Daoy (cell line): Measurements from ENCODE around the gene MGMT. TPM values are rescaled to one million over a fixed set of nuclear protein-coding genes. Genes with fewer than 3 reads are reported as not detected.

ENCODE experiments used
- DNase-seq: peaks from one replicate; pipeline ENCODE4 v3.0.0-alpha.2; 2015; ENCODE audit warnings: low read depth
- total RNA-seq: library from RNA; depleted of rRNA; stranded (reverse); fragments of >200 nt; shearing (Covaris generic); gene quantifications from 2 replicates; pipeline ENCODE4 v1.2.3, GENCODE V29; 2014

MGMT gene
- total RNA-seq, 1 experiment from 2014 or later, result 14.9 TPM

DNA sequence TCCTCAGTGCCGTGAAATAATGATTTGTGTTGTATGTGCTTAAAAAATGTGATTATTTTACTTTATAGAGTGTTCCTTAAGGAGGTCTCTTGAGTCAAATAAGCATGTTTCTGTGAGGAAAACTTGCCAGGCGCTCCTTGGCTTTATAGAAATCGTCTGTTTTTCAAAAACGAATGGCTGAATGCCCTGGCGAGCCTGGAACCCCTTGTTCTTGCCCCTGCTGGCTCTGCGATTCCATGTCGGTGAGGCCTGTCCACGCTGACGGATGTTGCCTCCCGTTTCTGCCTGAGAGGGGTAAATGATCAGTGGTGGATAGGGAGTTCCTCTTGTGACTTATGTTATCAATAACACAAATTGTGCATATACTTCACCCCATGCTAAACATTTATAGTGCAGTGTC, 75.5 kb downstream of the MGMT start:
- DNase-seq, result no peak

DNA sequence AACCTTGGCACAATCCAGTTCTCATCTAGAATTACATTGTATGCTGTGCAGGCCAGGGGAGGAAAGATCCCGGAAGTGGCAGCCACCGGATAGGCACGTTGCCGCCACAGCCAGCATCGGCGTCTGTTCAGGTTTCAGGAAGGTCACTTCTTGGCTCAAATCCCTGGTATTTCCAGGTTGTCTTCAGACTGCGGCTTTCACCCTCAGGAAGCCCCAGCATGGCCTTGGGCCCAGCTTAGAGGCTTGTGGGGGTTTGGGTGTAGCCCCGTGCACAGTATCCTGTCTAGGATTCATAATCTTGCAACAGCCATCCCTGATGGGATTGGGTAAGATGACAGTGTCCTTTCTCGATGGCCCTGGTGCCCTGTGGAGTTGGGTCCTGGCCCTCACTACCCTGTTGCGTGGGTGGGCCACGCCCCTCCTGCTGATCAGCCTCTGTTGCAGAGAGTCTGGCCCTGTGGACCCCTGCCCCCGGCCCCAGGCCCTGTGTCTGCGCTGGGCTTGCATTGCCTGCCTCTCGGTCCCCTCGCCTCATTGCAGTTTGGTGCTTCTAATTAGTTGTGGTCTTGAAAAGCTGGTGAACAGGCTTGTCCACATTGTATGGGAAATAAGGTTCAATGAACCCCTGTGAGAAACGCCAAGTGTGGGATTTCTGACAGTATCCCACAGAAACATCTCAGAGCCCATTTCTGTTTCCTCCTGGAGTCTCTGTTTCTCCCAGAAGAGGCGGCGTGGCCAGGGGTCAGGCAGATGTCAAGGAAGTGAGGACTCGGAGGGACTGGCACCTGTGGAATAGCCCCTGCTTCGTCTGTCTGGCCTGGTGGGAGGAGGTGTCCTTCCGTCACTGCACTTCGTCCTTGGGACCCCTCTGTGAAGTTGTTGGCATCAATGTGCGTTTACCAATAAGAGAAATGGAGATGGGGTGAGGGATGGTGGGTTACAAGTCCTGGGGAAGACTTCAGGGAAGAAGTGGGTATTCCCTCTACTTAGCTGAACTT, 77.5 kb downstream of the MGMT start:
- peak; percentile 40 for DNase-seq

DNA sequence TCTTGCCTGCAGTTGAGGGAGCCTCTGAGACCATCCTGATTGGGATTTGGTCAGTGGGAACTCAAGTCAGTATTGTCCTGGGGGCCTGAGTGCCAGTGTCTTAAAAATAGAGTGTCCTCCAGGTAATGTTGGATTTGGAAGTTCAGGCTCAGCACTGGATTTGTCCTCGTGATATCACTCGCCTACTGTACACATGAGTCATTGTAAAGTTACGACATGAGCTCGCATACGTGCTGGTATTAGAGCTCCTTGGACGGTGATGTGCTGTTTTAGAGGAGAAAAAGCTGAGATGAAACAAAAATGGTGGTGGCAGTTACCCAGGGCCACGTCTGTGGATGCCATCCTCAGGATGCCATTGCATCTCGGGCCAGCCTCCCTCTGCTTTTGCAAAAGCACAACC, 78.2 kb downstream of the MGMT start:
- peak; percentile 59 for DNase-seq

DNA sequence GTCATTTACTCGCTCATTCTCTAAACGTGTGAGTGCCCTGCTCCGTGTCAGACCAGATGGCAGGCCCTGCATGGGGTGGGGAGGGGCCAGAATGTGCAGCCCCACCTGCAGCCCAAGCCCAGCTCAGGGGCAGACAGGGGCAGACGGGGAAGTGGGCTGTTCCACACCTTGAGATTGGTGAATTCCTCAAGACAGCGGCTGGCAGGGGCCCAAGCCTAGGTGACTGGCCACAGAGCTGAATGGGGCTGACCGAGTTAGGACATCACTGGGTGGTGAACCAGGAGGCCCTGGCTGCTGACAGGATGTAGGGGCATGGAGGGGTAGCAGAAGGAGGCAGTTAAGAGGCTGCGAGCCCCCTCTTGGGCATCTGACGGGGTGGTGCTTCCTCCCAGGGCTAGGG, 79.1 kb downstream of the MGMT start:
- DNase-seq, result no peak

DNA sequence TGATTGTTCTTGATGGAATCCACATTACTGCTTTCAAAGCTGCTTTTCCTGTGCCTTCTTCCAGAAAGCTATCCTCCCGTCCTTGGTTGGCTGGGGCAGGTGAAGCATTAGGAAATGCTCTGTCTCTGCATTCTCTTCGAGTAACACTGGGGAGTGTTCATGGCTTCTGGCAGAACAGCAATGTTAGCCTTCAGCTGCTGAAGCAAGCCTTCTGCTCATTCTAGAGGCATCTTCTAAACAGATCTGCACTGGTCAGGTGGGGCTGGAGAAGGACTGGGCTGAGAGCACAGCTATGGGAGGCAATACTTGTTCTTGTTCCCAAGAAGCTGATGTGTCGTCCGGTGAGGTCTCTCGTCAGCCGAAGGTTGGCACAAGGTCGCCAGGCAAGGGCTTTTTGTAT, 80.6 kb downstream of the MGMT start:
- DNase-seq, result no peak

DNA sequence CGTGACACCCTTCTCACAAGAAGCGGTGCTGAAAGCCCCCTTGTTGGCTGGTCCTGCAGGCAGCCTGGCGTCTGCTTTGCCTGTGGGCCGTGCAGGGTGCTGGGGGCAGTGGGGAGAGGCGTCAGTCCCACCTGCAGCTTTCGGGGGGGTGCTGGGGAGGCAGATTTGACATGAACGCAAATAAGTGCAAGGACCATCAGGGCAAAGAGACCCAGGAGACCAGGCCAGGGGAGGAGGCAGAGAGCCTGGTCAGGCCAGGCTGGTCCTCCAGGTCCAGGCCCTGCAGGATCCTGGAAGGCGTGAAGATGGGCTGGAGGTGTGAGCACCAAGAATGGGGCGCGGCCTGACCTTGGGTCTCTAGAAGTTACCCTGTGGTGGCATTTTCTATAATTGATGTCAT, 81.6 kb downstream of the MGMT start:
- DNase-seq, result no peak

DNA sequence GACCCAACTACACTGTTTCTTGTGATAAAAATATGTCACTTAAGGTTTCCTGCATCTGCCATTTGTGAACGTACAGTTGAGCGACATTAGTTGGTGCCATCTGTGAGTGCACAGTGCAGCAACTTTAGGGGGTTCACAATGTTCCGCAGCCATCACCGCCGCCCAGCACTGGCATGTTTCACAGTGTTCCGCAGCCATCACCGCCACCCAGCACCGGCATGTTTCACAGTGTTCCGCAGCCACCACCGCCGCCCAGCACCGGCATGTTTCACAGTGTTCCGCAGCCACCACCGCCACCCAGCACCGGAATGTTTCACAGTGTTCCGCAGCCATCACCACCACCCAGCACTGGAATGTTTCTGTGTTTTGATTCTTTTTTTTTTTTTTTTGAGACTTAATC, 83.0 kb downstream of the MGMT start:
- DNase-seq, result no peak

DNA sequence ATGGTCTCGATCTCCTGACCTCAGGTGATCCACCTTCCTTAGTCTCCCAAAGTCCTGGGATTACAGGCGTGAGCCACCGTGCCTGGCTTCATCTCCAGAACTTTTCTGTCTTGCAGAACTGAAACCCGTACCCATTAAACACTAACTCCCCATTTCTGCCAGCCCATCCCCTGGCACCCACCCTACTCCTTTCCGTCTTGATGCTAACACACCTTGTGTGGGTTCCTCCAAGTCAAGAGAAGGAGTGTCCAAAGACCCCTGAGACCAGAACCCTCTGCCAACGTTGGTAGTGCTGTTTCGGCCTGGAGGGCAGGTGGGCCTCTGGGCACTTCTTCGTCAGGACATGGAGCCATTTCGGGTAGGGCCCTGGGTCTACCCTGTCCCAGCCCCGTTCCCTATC, 83.6 kb downstream of the MGMT start:
- DNase-seq, result no peak

DNA sequence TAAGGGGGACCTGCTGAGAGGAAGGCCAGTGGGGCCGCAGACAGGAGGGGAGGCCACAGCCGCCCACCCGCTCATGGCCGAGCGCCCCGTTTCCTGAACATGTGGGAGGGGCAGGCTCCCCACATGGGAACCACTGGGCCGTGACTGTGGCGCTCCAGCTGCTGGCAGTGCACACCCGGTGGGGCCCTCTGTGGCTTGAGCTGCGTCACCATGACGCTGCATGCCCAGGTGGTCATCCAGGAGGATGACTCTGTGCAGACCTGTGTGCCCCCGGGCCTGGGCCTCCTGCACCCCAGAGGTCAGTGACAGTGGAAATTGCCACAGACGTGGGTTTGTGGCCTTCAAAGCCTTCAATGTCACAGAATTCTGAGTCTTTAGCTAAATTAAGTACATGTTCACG, 85.1 kb downstream of the MGMT start:
- peak; percentile 36 for DNase-seq

DNA sequence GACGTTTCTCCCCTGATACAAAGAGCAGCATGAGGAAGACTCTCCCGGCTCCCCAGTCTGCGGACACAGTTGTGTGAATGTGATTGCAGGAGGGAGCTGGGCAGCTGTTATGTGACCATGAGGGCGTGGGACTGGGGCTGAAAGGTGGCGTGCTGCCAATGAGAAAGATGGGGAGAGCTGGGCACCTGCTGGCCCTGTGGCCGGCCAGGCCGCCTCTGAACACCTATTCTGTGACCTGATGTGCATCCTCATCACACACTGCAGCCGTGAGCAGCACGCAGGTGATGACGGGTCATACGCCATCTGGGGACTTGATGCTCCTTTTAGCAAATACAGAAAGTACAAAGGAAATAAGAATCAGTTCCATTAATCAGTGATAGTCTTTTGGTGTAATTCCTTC, 86.9 kb downstream of the MGMT start:
- no peak for DNase-seq

DNA sequence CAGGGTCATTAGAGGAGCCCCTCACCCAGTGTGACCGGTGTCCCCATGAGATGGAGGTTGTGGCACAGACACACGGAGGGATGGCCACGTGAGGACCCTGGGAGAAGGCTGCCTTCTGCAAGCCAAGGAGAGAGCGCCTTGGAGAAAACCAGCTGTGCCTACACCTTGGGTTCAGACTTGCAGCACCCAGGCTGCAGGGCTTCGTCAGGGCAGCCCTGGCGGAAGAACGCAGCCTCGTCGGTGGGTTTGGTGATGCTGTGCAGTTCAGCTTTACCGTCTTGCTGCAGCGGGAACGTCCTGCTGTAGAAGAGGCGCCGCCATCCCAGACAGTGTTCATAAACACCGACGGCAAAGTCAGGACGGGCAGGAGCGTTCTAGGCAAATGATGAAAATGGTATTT, 89.3 kb downstream of the MGMT start:
- DNase-seq, result no peak

DNA sequence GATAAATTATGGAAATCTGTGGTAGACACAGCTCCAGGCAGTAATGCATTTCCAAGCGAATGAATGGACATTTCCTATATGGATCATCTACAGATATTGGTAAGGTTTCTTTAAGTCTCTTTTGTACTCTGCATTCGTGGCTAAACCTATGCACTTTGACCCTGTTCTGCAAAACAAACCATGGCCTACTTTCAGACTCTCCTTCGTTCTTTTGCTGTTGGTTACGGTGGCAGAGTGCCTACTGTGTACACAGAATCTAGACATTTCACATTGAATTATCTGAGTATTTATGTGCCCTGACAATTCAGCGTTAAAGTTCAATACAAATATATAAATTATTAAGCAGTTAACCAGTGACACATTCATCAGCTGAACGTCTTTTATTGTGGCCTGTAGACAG, 93.3 kb downstream of the MGMT start:
- DNase-seq, result no peak

DNA sequence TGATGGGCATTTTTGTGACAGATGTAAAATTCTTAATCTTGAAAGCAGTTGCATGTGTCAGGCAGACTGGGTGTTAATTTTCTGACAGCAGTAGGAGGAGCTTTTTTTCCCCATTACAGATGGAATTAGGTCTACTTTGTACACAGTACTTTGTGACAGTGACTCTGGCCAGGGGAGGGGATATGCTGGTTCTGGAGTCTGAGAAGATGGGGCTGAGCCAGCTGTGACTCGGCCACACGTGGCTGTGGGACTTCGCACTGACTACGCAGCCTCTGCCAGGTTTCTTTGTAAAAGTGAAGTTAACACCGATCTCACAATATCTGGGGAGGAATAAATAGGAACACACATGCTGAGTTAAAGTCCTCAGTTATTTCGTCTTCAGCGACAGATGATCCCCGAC, 95.4 kb downstream of the MGMT start:
- DNase-seq, result no peak

DNA sequence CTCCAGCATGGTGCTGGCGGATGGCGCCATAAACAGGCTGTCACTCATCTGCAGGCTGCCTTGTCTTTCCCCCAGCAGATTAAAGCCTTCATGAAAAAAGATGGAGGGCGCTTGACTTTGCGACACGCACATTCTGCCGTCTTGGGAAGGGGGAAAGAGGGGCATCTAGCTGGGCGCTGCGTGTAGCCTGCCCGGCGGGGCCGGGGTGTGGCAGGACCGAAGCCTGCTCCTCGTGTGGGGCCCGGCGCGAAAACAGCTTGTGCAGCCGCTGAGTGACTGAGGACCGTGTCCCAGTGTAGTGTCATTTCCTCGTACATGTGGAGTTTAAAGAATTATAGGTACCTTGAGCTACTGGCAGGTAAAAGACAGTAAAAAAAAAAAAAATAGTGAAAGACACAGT, 97.9 kb downstream of the MGMT start:
- no peak for DNase-seq

DNA sequence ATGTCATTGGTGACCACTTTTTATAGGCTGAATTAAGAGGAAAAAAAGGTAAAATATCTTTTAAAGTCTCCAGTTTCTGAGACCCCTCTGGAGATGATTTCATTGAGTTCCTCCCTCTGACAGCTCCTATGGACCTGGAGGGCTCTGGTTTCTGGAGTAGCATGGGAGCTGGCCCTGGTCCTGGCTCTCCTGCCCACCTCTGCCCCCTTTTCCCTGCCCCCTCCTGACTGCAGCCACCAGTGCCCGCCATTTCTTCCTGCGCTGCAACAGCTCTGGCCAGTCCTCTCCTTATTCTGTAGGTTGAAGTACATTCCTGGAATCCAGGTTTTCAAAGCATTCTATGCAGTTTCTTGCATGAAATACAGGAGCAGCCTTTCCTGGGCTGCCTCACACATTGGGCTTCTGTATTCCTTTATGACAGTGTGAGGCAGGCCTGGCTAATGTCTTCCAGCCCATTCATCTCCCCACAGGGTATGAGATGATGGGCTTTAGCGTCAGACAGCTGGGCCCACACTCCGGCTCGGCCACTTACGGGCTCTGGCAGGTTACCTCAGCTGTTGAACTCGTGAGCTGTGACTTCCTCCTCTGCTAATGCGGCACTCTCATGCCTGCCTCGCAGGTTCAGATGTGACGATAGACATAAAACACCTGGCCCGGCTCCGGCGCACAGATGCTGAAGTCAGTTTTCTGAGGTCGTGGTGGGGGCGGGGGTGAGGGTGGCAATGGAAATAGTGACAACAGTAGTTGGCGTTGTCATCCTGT, 101.7 kb downstream of the MGMT start:
- DNase-seq, result no peak

DNA sequence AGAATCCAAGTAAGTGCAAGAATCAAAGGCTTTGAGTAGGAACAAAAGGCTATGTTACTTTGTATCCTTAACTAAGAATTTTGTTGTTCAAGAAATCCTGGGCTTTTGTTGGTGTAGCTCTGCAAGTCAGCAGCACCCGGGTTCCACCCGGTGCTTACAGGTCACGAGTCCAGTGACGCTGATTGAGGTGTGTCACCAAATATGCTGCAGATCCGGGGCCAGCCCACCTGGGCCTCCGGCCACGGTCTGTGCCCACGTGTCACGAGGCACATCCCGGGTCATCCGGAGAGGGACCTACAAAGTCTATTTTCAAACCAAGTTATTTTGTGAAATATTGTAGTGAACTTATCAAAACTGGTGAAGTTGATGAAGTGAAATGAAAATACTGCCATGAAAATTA, 103.1 kb downstream of the MGMT start:
- no peak for DNase-seq

DNA sequence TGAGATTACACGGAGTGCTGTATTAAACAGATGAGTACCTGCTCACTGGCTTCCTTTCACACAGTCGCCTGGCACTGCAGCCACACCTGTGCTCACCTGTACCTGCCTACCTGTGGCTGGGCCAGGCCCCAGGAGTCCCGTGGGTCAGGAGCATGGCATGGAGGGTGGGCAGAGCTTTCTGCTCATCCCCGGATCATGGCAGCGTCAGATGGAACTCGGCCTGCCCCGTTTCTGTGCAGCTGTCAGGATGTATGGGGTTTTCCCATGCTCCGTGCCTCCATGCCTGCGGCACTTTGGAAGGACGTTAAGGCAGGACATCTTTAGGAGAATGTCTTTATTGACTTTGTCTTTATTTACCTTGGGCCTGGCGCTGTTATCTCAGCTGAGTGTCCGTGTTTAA, 112.2 kb downstream of the MGMT start:
- DNase-seq, result no peak

DNA sequence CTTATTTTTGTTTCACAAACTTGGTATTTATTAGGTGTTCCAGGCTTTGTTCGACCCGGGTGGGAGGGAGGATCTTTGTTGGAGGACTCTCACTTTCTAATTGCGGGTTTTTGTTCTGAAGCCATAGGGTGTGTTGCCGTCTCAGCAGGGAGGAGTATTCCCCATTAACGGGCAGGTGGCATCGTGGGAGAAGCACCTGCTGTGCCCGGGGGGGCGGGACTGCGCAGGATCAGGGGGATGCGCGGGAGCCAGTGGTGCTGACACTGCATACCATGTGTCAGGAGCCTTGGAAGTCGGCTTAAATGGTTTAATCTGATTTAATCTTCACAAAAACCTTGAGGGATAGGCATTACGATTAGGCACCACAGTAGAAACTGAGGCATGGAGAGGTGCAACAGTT, 113.0 kb downstream of the MGMT start:
- DNase-seq, result no peak

DNA sequence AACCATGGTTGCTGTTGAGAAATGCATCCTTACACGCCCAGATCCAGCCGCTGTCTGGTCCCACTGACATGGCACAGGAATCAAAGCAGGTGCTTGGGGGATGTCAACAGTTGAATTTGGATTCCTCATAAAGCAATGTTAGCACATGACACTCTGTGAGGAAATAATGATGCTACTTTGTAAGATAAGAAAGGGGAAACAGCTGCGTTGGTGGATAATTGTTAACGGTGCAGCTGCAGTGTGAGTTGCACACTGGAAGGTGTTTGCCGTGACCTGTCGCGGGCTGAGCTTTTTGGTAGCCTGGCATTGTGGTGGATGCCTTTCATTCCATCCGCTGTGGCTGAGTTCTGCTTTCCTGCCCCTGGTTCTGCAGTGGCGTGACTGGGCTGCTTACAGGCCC, 113.9 kb downstream of the MGMT start:
- no peak for DNase-seq

DNA sequence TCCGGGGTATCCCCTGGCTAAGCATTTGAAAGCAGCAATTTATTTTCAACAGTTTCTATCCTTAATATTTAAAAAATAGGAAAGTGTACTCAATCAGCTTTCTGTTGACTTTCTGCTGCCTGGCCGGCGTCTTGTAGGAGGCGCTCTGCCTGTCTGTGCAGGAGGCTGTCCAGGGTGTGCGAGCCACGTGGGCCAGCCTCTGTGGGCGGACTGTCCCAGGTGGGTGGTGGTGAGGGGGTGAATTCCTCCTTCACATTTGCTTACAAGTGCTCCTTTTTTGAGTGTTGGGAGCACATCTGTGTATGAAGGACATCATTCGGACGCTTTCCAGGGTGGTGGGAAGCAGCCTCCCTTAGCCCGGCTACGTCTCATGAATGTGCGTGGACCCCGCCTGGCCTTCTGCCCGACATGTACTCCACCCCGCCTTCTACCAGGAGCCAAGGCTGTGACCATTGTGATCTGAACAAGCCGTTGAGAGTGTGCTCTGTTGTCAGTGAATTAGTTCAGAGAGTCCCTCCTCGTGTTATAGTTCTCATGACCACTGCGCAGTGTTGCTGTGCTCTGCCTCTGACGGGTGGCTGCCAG, 114.9 kb downstream of the MGMT start:
- DNase-seq, result no peak

DNA sequence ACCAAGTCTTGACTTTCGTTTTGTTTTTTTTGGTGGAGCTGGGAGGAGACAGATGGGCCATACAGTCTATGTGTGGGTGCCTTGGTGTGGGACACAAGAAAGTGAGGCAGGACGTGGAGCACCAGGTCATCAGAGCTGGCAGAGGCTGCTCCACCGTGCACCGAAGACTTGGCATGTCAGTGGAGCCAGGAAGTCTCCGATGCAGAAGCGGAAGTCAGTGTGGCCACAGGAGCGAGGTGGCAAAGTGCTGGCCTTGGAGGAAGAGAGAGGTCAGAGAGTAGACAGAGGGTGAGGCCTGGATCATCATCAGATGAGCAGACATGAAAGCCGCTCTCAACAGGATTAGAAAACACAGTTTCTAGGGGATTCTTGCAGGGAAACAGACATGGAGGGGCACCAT, 116.8 kb downstream of the MGMT start:
- DNase-seq, result no peak

DNA sequence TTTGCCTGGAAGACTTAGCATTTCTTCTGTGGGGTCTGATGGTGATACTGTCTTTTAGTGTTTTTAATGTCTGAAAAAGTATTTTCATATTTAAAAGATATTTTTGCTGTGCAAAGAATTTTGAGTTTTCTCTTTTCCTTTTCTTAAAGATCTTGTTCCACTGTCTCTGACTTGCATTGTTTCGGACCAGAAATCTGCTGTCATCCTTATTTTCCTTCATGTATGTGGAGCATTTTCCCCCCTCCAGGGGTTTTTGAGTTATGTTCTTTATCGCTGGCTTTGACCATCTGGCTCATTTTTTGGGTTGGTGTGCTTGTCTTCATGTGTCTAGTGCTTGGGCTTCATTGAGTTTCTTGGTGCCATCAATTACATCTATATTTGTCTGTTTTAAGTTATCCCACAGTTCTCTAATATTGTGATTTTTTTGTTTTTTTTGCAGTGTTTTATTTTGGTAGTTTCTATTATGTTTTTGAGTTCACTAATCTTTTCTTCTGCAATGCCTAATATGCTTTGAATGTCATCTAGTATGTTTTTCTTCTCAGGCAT, 119.9 kb downstream of the MGMT start:
- DNase-seq, result no peak
